Measurements from ENCODE around the gene PTDSS2.

Gene PTDSS2

GRCh38 chr11:495537-495931 lies 45.5 kb downstream of the PTDSS2 start:
- TF ChIP-seq, protein P1, sequence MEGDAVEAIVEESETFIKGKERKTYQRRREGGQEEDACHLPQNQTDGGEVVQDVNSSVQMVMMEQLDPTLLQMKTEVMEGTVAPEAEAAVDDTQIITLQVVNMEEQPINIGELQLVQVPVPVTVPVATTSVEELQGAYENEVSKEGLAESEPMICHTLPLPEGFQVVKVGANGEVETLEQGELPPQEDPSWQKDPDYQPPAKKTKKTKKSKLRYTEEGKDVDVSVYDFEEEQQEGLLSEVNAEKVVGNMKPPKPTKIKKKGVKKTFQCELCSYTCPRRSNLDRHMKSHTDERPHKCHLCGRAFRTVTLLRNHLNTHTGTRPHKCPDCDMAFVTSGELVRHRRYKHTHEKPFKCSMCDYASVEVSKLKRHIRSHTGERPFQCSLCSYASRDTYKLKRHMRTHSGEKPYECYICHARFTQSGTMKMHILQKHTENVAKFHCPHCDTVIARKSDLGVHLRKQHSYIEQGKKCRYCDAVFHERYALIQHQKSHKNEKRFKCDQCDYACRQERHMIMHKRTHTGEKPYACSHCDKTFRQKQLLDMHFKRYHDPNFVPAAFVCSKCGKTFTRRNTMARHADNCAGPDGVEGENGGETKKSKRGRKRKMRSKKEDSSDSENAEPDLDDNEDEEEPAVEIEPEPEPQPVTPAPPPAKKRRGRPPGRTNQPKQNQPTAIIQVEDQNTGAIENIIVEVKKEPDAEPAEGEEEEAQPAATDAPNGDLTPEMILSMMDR (IDR thresholded peaks at IDR 0.05; ENCODE audit: extremely low read depth, missing control alignments): no peak
- DNase-seq (ENCODE audit: low spot score): peak; percentile 12

DNA sequence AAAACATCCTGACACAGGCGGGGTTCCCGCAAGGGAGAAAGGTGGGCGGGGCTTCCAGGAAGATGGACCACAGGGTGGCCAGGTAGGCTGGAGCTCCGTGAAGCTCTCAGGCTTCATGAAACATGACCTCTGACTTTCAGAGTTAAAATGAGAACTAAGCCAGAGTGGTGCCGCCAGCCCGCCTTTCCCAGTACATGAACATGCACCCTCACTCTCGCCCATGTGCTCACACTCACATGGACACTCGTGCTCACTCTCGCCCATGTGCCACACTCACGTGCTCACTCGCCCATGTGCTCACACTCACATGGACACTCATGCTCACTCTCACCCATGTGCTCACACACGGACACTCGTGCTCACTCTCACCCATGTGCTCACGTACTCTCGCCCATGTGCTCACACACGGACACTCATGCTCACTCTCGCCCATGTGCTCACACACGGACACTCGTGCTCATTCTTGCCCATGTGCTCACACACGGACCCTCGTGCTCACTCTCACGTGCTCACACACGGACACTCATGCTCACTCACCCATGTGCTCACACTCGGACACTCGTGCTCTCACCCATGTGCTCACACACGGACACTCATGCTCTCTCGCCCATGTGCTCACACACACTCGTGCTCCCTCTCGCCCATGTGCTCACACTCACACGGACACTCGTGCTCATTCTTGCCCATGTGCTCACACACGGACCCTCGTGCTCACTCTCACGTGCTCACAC lies 46.9 kb downstream of the PTDSS2 start:
- DNase-seq (ENCODE audit: low spot score): no peak
- TF ChIP-seq, protein P1 (IDR thresholded peaks at IDR 0.05; ENCODE audit: extremely low read depth, missing control alignments): no peak

DNA sequence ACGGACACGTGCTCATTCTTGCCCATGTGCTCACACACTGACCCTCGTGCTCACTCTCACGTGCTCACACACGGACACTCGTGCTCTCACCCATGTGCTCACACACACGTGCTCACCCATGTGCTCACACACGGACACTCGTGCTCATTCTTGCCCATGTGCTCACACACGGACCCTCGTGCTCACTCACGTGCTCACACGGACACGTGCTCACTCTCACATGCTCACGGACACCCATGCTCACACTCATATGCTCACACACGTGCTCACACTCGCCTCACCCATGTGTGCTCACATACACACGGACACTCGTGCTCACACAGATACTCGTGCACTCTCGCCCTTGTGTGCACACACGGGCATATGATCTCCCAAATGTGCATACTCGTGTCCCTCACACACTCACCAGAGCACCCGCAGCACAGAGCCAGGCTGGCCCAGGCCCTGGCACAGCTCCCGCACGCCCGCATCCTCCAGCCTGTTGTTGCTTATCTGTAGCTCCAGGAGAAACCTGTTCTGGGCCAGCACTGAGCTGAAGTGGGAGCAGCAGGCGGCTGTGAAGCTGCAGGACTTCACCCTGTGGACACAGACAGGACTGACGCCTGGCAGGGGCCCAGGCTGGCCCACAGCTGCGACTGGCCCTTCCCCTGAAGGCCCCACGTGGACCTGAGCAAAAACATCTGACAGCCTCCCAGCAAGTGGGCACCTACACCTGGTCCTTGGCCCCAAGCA lies 47.7 kb downstream of the PTDSS2 start:
- TF ChIP-seq, protein P1 (IDR thresholded peaks at IDR 0.05; ENCODE audit: extremely low read depth, missing control alignments): no peak
- no peak for DNase-seq (ENCODE audit: low spot score)

DNA sequence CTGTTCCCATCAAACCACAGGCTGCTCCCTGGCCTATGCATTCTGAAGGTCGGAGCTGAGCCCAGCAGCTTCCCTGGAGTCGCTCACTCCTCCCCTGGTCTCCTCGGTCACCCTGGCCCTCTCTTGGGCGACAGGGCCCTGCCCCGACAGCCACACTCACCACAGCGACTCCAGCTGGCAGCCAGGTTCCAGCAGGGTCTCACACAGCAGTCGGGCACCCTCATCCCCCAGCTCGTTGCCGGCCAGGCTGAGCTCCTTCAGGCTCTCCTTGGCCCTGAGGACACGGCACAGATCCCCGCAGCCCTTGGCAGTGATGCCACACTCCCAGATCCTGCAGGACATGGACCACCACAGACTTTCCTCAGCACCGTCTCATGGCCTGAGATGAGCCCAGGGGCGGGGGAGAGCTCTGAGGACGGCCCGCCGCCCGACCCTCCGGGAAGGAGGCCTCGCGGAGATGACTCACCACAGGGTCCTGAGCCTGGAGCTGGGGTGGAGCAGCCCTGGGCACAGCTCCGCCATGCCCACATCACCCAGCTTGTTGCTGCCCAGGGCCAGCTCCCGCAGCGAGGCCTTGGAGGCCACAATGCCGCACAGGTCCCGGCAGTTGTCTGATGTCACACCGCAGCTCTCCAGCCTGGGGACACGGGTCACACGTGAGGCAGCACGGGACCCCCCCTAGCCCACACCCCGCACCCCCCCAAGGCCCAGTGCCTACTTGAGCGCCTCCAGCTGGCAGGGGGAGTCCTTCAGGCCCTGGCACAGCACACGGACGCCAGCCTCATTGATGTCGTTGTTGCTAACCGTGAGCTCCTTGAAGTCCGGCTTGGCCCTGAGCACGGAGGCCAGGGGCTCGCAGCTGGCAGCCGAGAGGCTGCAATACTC lies 48.5 kb downstream of the PTDSS2 start:
- TF ChIP-seq, protein P1 (IDR thresholded peaks at IDR 0.05; ENCODE audit: extremely low read depth, missing control alignments): no peak
- no peak for DNase-seq (ENCODE audit: low spot score)

DNA sequence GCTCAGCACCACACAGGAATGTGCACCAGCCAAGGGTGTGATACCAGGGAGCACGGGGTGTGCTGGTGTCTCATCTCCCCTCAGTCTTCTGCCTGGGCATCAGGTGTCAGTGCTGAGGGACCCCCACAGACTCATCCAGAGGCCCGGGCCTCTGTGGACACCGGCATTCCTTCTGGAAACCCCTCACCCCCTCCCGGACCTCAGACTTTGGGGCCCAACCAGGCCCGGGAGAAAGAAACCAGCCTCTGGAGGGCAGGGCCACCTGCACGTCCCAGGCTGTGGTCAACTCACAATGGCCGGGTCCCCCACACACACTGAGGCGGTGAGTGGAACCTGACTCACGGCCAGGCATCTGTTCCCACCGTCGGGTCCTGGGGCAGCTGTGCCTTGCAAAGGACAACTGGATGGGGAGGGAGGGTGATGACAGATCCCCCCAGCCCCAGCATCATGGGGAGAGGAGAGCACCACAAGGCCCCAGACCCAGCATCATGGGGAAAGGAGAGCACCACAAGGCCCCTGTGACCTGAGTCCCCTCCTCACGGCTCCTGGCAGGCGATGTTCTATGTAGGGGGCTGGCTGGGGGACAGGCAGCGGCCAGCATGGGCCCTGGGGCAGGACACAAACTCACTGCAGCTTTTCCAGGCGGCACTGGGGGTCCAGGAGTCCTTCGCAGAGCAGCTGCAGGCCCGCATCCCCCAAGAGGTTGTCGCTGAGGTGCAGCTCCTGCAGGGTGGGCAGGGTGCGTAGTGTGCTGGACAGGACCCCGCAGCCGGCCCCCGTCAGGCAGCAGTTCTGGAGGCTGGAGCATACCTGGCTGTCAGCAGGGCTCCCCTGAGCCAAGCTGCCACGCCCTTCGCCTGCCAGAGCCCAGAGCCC lies 49.4 kb downstream of the PTDSS2 start:
- TF ChIP-seq, protein P1 (IDR thresholded peaks at IDR 0.05; ENCODE audit: extremely low read depth, missing control alignments): no peak
- no peak for DNase-seq (ENCODE audit: low spot score)

- peak; percentile 31 for DNase-seq (ENCODE audit: low spot score)
- TF ChIP-seq, protein P1 (IDR thresholded peaks at IDR 0.05; ENCODE audit: extremely low read depth, missing control alignments): no peak
Measured at GRCh38 chr11:501001-501682, 51.1 kb downstream of the PTDSS2 start.
